ENCODE data around the gene RNF25. TPM values are rescaled to one million over a fixed set of nuclear protein-coding genes. Genes with fewer than 3 reads are reported as not detected.
A peak's percentile ranks its signal among the peaks of the same experiment; 100 is the strongest.

RNF25 gene, protein sequence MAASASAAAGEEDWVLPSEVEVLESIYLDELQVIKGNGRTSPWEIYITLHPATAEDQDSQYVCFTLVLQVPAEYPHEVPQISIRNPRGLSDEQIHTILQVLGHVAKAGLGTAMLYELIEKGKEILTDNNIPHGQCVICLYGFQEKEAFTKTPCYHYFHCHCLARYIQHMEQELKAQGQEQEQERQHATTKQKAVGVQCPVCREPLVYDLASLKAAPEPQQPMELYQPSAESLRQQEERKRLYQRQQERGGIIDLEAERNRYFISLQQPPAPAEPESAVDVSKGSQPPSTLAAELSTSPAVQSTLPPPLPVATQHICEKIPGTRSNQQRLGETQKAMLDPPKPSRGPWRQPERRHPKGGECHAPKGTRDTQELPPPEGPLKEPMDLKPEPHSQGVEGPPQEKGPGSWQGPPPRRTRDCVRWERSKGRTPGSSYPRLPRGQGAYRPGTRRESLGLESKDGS
- total RNA-seq (31.3 and 31.4 TPM in 2 replicates), polyA plus RNA-seq (41.1 and 46.9 TPM in 2 replicates)

DNA sequence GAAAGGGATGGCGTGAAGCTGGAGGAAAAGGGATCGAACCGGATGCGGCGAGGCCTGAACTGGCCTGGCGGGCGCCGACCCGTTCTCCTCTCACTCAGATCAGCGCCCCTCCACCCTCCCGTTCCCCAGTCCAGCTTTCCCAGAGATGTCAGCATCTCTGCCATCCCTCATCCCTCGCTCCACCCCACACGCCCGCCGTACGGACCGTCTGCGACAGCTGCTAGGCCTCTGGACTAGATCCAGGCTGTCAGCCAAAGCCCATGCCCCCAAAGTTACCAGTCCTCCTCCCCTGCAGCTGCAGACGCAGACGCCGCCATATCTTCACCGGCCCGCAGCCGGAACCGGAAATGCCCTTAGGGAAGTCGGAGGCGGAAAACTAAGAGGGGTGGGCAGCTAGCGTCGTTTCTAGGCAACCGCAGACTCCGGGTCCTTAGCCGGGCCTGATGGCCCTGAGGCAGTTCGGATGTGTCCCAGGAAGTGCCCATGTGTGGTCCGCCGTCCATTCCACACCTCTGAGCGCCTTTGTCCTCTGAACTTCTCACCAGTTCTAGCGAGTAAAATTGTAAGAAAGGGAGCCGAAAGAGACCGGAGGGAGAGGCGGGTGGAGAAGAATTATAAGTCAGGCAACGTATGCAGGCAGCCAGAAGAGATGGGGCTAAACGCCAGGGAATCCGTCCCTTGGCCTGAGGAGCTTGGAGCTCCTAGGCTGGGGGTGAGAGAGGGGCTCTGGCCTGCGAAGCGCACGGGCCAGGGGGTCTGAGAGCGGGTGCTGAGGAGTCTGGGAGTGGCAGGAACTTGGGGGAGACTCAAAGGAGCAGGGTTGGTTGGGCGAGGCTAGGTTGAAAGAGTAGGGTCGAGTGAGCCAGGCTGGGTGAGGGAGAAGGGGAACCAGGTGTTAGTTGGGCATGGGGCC lies at the start of gene RNF25, which contains the start of gene STK36:
Gene RNF25 (minus strand): TSS at position 349 of the 913 bp plus-strand sequence. CDS start 32 bp downstream, at position 317.
Gene STK36 (plus strand): TSS at position 433 of the 913 bp plus-strand sequence. CDS start 744 bp downstream, outside the sequence.
- peak within 1 kb of the TSS; percentile 82 for H3K4me3 ChIP-seq
- TF ChIP-seq, protein P1, sequence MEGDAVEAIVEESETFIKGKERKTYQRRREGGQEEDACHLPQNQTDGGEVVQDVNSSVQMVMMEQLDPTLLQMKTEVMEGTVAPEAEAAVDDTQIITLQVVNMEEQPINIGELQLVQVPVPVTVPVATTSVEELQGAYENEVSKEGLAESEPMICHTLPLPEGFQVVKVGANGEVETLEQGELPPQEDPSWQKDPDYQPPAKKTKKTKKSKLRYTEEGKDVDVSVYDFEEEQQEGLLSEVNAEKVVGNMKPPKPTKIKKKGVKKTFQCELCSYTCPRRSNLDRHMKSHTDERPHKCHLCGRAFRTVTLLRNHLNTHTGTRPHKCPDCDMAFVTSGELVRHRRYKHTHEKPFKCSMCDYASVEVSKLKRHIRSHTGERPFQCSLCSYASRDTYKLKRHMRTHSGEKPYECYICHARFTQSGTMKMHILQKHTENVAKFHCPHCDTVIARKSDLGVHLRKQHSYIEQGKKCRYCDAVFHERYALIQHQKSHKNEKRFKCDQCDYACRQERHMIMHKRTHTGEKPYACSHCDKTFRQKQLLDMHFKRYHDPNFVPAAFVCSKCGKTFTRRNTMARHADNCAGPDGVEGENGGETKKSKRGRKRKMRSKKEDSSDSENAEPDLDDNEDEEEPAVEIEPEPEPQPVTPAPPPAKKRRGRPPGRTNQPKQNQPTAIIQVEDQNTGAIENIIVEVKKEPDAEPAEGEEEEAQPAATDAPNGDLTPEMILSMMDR (IDR thresholded peaks at IDR 0.05; ENCODE audit: low read depth, low read length): no peak
- H3K27ac ChIP-seq: peak within 1 kb of the TSS; percentile 81

DNA sequence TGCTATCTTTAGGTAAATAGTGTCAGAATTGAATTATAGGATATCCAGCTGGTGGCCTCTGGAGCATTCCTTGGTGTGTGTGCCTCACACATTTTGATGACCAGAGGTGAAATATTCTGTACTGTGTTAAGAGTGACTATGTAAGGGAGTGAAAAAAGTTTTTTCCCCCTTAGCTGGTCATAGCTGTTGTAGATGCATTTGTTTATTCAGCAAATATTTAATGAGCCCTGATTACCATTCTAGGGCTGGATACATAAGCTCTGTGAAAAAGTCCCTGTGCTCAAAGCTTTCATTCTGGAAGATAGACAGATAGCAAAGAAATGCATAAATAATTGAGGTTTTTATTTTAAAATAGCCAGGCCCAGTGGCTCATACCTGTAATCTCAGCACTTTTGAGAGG lies 49.7 kb upstream of the RNF25 start:
- Histone ChIP-seq H3K4me3 (no peak overlapping the region), H3K36me3 (no peaks in the 10 kb centered on the region), H3K4me1 (ENCODE audit: low read depth) (peaks cover 15% of the 10 kb centered on the region), H3K27me3 (no peaks in the 10 kb centered on the region), H3K9me3 (ENCODE audit: low read depth) (no peaks in the 10 kb centered on the region), H3K27ac (no peak overlapping the region)
- TF ChIP-seq, protein P1 (IDR thresholded peaks at IDR 0.05; ENCODE audit: low read depth, low read length): no peak
- no peak for DNase-seq (ENCODE audit: low read depth in 1 of 2, low spot score in 1 of 2)

More for the DNA sequence above, at the start of gene RNF25, which contains the start of gene STK36:
- peaks cover 10% of the 10 kb centered on the region for H3K36me3 ChIP-seq
- DNase-seq (ENCODE audit: low read depth in 1 of 2, low spot score in 1 of 2): peak; percentile 93 to 94
- H3K27me3 ChIP-seq: no peaks in the 10 kb centered on the region
- H3K9me3 ChIP-seq (ENCODE audit: low read depth): no peaks in the 10 kb centered on the region
- H3K4me1 ChIP-seq (ENCODE audit: low read depth): peaks cover 3% of the 10 kb centered on the region

DNA sequence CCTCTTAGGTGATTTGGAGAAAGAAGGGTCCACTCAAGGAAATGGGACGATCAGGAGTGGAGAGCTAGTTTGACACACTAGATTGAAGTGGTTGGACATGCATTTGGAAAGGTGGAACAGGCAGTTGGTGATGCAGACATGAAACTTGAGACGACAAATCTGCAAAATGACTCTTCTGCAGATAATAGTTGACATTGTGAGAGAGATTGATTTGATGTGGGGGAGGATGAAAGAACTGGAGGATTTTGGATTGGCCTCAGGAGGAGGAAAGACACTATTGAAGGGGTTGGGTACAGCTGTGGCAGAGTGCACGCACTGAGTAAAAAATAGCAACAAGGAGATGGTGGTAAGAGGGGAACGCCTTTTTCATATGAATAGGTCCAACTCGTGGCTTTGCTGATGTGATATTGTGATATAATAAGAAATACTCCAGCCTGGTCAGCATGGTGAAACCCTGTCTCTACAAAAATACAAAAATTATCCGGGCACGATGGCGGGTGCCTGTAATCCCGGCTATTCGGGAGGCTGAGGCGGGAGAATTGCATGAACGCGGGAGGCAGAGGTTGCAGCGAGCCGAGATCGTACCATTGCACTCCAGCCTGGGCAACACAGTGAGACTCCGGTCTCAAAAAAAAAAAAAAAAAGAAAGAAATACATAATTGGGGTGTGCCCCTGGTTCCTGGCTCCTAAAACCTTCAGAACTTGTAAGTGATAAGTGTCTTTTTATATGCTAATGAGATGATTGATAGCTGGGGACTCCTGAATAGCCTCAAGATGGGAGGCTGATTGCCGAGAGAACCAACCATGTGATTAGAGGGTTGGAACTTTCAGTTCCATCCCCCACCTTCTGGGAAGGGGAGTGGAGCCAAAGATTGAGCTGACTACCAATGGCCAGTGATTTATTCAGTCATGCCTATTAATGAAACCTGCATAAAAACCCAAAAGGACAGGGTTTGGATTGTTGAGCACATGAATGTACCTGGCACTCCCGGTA lies 48.5 kb upstream of the RNF25 start:
- Histone ChIP-seq H3K27me3 (no peaks in the 10 kb centered on the region), H3K36me3 (peaks cover 6% of the 10 kb centered on the region), H3K27ac (no peak overlapping the region), H3K4me1 (ENCODE audit: low read depth) (peaks cover 15% of the 10 kb centered on the region), H3K4me3 (no peak overlapping the region), H3K9me3 (ENCODE audit: low read depth) (no peaks in the 10 kb centered on the region)
- no peak for DNase-seq (ENCODE audit: low read depth in 1 of 2, low spot score in 1 of 2)
- TF ChIP-seq, protein P1 (IDR thresholded peaks at IDR 0.05; ENCODE audit: low read depth, low read length): no peak

DNA sequence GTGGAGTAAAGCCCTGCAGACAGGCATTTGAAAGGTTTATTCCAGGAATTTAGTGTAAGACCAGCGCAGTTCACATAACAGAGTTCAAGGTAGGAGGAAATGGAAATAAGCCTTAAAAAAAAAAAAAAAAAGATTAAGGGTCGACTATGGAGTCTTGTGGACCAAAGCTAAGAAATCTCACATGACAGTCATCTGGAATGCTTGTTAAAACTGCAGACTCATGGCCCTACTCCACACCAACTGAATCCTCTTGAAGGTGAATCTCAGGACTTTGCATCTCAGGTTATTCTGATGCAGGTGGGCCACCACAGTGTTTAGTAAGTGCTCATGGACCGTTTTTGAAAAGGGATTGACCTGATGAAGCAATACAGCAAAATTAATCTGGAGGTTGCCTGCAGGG lies 47.7 kb upstream of the RNF25 start:
- no peaks in the 10 kb centered on the region for H3K27me3 ChIP-seq
- no peak for DNase-seq (ENCODE audit: low read depth in 1 of 2, low spot score in 1 of 2)
- peaks cover 15% of the 10 kb centered on the region for H3K4me1 ChIP-seq (ENCODE audit: low read depth)
- H3K9me3 ChIP-seq (ENCODE audit: low read depth): no peaks in the 10 kb centered on the region
- H3K4me3 ChIP-seq: no peak overlapping the region
- H3K27ac ChIP-seq: no peak overlapping the region
- peaks cover 6% of the 10 kb centered on the region for H3K36me3 ChIP-seq
- TF ChIP-seq, protein P1 (IDR thresholded peaks at IDR 0.05; ENCODE audit: low read depth, low read length): no peak

All from cardiac muscle cell (in vitro differentiated cells and primary cell).